Astrocyte of the spinal cord (primary cell): ENCODE measurements around the gene DSEL.

Experiments used
- DNase-seq: peaks from one replicate; pipeline ENCODE4 v3.0.0; 2011; ENCODE audit warnings: low read depth, low spot score
- H3K4me3 ChIP-seq: 2 replicates; pipeline ENCODE4 v1.5.1; 2011; ENCODE audit warnings: low read depth, mild to moderate bottlenecking, low read length, moderate library complexity
- CTCF ChIP-seq: IDR thresholded peaks from 2 replicates; pipeline ENCODE4 v1.5.1; 2012; ENCODE audit warnings: low read depth, mild to moderate bottlenecking, low read length, inconsistent platforms
- in situ Hi-C: cut with HindIII; loops from 2 replicates; pipeline ENCODE4 v1.10.0; 2017; ENCODE audit warnings: low sequenced_read_pairs

DSEL gene

GRCh38 chr18:67509741-67510391 is 6.7 kb downstream of the DSEL start:
- in situ Hi-C loops, result no loop called here
- DNase-seq, result peak; percentile 74

GRCh38 chr18:67508146-67508545 is 8.4 kb downstream of the DSEL start:
- no peak for DNase-seq
- in situ Hi-C loops, result no loop called here
- TF ChIP-seq CTCF, result no peak
- no peak overlapping the region for H3K4me3 ChIP-seq

More at GRCh38 chr18:67509741-67510391, 6.7 kb downstream of the DSEL start:
- no peak for TF ChIP-seq CTCF
- H3K4me3 ChIP-seq, result no peak overlapping the region

- no peak overlapping the region for H3K4me3 ChIP-seq
- no peak for TF ChIP-seq CTCF
- DNase-seq, result no peak
- in situ Hi-C loops, result no loop called here
These were observed 11.8 kb downstream of the DSEL start for GRCh38 chr18:67504739-67505138.

GRCh38 chr18:67500522-67501205 is 15.9 kb downstream of the DSEL start:
- in situ Hi-C loops, result no loop called here
- DNase-seq, result no peak
- H3K4me3 ChIP-seq, result no peak overlapping the region
- TF ChIP-seq CTCF, result no peak

GRCh38 chr18:67496469-67496868 is 20.1 kb downstream of the DSEL start:
- no peak overlapping the region for H3K4me3 ChIP-seq
- in situ Hi-C loops, result no loop called here
- TF ChIP-seq CTCF, result no peak
- DNase-seq, result no peak

GRCh38 chr18:67486534-67486933 is 30.0 kb downstream of the DSEL start:
- in situ Hi-C loops, result no loop called here

More at GRCh38 chr18:67486534-67486933, 30.0 kb downstream of the DSEL start:
- TF ChIP-seq CTCF, result no peak
- no peak for DNase-seq
- no peak overlapping the region for H3K4me3 ChIP-seq
